HG03571 (cell line): ENCODE measurements around the gene MATN1.
"Not testable (repeated sequence)": the region's sequence is repeated elsewhere in the genome, so short reads cannot be mapped to it uniquely, and the experiment has no call there.

Source experiments
- ATAC-seq: cut with Tn5 transposase; IDR thresholded peaks from one replicate; pipeline ENCODE4 v1.9.1; 2021; ENCODE audit not compliant: unreplicated experiment

Gene MATN1

GRCh38 chr1:30700528-30701257 is 22.7 kb downstream of the MATN1 start:
- no peak for ATAC-seq

- ATAC-seq, result no peak
These were observed 23.6 kb downstream of the MATN1 start for GRCh38 chr1:30699762-30700161.

- ATAC-seq, result no peak
These were observed 24.9 kb downstream of the MATN1 start for GRCh38 chr1:30698401-30698981.

- no peak for ATAC-seq
These were observed 25.6 kb downstream of the MATN1 start for GRCh38 chr1:30697571-30698376.

- no peak for ATAC-seq
These were observed 26.6 kb downstream of the MATN1 start for GRCh38 chr1:30696831-30697230.

- no peak for ATAC-seq
These were observed 27.9 kb downstream of the MATN1 start for GRCh38 chr1:30695439-30695841.

- ATAC-seq, result no peak
These were observed 28.9 kb downstream of the MATN1 start for GRCh38 chr1:30694280-30695175.

GRCh38 chr1:30693822-30694221 is 29.6 kb downstream of the MATN1 start:
- ATAC-seq, result no peak

GRCh38 chr1:30693366-30693765 is 30.0 kb downstream of the MATN1 start:
- no peak for ATAC-seq

- no peak for ATAC-seq
These were observed 30.5 kb downstream of the MATN1 start for GRCh38 chr1:30692948-30693301.

GRCh38 chr1:30692201-30692947 is 31.0 kb downstream of the MATN1 start:
- ATAC-seq, result no peak

- no peak for ATAC-seq
These were observed 31.9 kb downstream of the MATN1 start for GRCh38 chr1:30691480-30691879.

- no peak for ATAC-seq
These were observed 33.3 kb downstream of the MATN1 start for GRCh38 chr1:30689901-30690645.

GRCh38 chr1:30688920-30689794 is 34.2 kb downstream of the MATN1 start:
- no peak for ATAC-seq

GRCh38 chr1:30688516-30688915 is 34.9 kb downstream of the MATN1 start:
- ATAC-seq, result not testable (repeated sequence)

- no peak for ATAC-seq
These were observed 35.5 kb downstream of the MATN1 start for GRCh38 chr1:30687886-30688285.

- no peak for ATAC-seq
These were observed 37.0 kb downstream of the MATN1 start for GRCh38 chr1:30686236-30686935.

- no peak for ATAC-seq
These were observed 37.6 kb downstream of the MATN1 start for GRCh38 chr1:30685796-30686165.
